Measurements from ENCODE around the gene CAMSAP1.

DNA sequence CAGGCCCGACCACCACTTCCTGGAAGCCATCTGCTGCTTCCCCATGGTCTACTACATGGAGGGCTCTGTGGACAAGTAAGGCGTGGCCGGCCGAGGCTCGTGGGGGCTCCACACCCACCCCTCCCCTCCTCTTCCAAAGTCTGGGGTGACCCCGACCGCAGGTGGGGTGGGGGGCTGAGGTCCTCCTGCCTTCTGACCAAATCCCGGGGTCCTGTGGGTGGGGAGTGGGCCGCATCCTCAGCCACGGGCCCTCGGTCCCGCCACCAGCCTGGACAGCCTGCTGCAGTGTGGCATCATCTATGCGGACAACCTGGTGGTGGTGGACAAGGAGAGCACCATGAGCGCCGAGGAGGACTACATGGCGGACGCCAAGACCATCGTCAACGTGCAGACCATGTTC lies 128.9 kb downstream of the CAMSAP1 start:
- TF ChIP-seq POLR2AphosphoS5 (IDR thresholded peaks at IDR 0.05) (no peak), EP300 (IDR thresholded peaks at IDR 0.05) (no peak), POLR2A (IDR thresholded peaks at IDR 0.05) (no peak)
- TF ChIP-seq, protein P1, sequence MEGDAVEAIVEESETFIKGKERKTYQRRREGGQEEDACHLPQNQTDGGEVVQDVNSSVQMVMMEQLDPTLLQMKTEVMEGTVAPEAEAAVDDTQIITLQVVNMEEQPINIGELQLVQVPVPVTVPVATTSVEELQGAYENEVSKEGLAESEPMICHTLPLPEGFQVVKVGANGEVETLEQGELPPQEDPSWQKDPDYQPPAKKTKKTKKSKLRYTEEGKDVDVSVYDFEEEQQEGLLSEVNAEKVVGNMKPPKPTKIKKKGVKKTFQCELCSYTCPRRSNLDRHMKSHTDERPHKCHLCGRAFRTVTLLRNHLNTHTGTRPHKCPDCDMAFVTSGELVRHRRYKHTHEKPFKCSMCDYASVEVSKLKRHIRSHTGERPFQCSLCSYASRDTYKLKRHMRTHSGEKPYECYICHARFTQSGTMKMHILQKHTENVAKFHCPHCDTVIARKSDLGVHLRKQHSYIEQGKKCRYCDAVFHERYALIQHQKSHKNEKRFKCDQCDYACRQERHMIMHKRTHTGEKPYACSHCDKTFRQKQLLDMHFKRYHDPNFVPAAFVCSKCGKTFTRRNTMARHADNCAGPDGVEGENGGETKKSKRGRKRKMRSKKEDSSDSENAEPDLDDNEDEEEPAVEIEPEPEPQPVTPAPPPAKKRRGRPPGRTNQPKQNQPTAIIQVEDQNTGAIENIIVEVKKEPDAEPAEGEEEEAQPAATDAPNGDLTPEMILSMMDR (IDR thresholded peaks at IDR 0.05): no peak
